ENCODE data around the gene REXO4. TPM values are rescaled to one million over a fixed set of nuclear protein-coding genes. Genes with fewer than 3 reads are reported as not detected.

REXO4 gene
- total and polyA plus RNA-seq, 2 of the 8 experiments (the other 6 are each of a cell fraction or from before 2014, with no cell fraction given): 19.1 to 38.3 TPM

GRCh38 chr9:133461975-133462374, 44.2 kb upstream of the REXO4 start:
- WGBS, 2 experiments (ENCODE audit: extremely low coverage in 1 of 2, insufficient coverage in 1 of 2, insufficient read length in 1 of 2, insufficient replicate concordance in 2 of 2, low coverage in 1 of 2, low lambda C conversion rate in 2 of 2, missing lambda C conversion rate in 1 of 2): 70% methylated on average over 4 of the region's 4 CpGs; no CpG with 5 or more reads in 1 of the 2 experiments
- no peak overlapping the region for H4K8ac ChIP-seq (ENCODE audit: extremely low read depth, insufficient read depth, low read length)
- no peak for FAIRE-seq

More at GRCh38 chr9:133461975-133462374, 44.2 kb upstream of the REXO4 start:
- peaks cover 2 to 15% (median 11%) of the 10 kb centered on the region in 4 experiments for H3K4me1 ChIP-seq (replicated peaks in 1 of 4; ENCODE audit: control insufficient read depth in 3 of 4, insufficient read depth in 4 of 4, low read length in 3 of 4)
- no peak for DNase-seq (ENCODE audit: low read depth in 1 of 2, low spot score in 2 of 2)
- H4K5ac ChIP-seq (ENCODE audit: insufficient read length, low read depth, low read length): no peak overlapping the region
- H3K14ac ChIP-seq (ENCODE audit: insufficient read length): no peak overlapping the region
- no peaks in the 10 kb centered on the region; a peak in 1 of 7 replicates for H3K27me3 ChIP-seq (replicated peaks in 1 of 4; ENCODE audit: control insufficient read depth in 3 of 4, extremely low read depth in 1 of 4, insufficient read depth in 3 of 4, low read length in 3 of 4)
- TF ChIP-seq RAD21 (IDR thresholded peaks at IDR 0.05 in 1 of 2, conservative IDR thresholded peaks at IDR 0.05 in 1 of 2; ENCODE audit: low read depth in 2 of 2, low read length in 2 of 2) (peak in 1 of 2 experiments; percentile 17; a peak in 1 of 4 replicates), RBBP5 (IDR thresholded peaks at IDR 0.05; ENCODE audit: borderline replicate concordance, low read depth, low read length) (no peak)
- H3K27ac ChIP-seq (ENCODE audit: low read depth, low read length): no peak overlapping the region
- no peak overlapping the region for H3K23ac ChIP-seq (ENCODE audit: insufficient read length)
- CTCF ChIA-PET (ENCODE audit: partially characterized antibody): interaction anchor here (1.2 to 3.2 kb wide), 11 partner anchors 9 to 107 kb away, joined by 3 to 25 read pairs (median 5); partner anchors contain the start of gene ADAMTS13
- POLR2A ChIA-PET (ENCODE audit: partially characterized antibody): interaction anchor here (1.0 to 1.8 kb wide), 7 partner anchors 8 to 106 kb away, joined by 3 to 6 read pairs (median 4); partner anchors contain the start of gene SLC2A6
- no peak overlapping the region for H3K18ac ChIP-seq (ENCODE audit: extremely low read depth, low read length)
- H3K4me2 ChIP-seq (ENCODE audit: insufficient read depth in 1 of 2, low read depth in 2 of 2, low read length in 2 of 2): no peak overlapping the region
- no peak overlapping the region for H2BK20ac ChIP-seq (ENCODE audit: low read length)
- peaks cover 9% of the 10 kb centered on the region for H3K79me1 ChIP-seq (ENCODE audit: low read depth, low read length)
- no peak overlapping the region for H3K4ac ChIP-seq (replicated peaks; ENCODE audit: insufficient read length, low read depth, low read length)
- H3K23me2 ChIP-seq (ENCODE audit: low read depth, low read length): peaks cover 7% of the 10 kb centered on the region; the same call in 1 of the 2 replicates
- H2BK120ac ChIP-seq (replicated peaks; ENCODE audit: low read depth, low read length): no peak overlapping the region
- H3K9me3 ChIP-seq (ENCODE audit: insufficient read depth in 2 of 2, low read depth in 1 of 2, low read length in 1 of 2): no peaks in the 10 kb centered on the region
- no peak overlapping the region; a peak in 1 of 7 replicates for H3K9ac ChIP-seq (replicated peaks in 1 of 4; ENCODE audit: extremely low read depth in 1 of 4, low read depth in 3 of 4, low read length in 3 of 4)
- no peak overlapping the region for H2BK15ac ChIP-seq (ENCODE audit: low read length)
- no peak overlapping the region for H2AFZ ChIP-seq (ENCODE audit: low read length)
- no peak overlapping the region for H2AK5ac ChIP-seq (ENCODE audit: low read depth, low read length)
- H4K20me1 ChIP-seq (replicated peaks in 1 of 2; ENCODE audit: control insufficient read depth in 1 of 2, insufficient read depth in 2 of 2, low read length in 2 of 2): peaks cover 0 to 7% of the 10 kb centered on the region in 2 experiments
- peaks cover 0 to 13% of the 10 kb centered on the region in 2 experiments; a peak in 2 of 4 replicates for H3K79me2 ChIP-seq (ENCODE audit: control insufficient read depth in 1 of 2, insufficient read depth in 2 of 2, low read length in 2 of 2)
- H4K91ac ChIP-seq (replicated peaks; ENCODE audit: insufficient read length, low read length): no peak overlapping the region
- no peak overlapping the region; the same call in 1 of the 2 replicates for H2BK12ac ChIP-seq (ENCODE audit: low read depth, low read length)
- no peak overlapping the region for H3K4me3 ChIP-seq (ENCODE audit: extremely low read depth in 1 of 4, insufficient read depth in 2 of 4, low read depth in 3 of 4, low read length in 4 of 4)
- no peak overlapping the region for H2BK5ac ChIP-seq (ENCODE audit: low read depth, low read length)
- H3K56ac ChIP-seq (replicated peaks; ENCODE audit: insufficient read length, low read depth, low read length): no peak overlapping the region
- no peaks in the 10 kb centered on the region for H3K36me3 ChIP-seq (ENCODE audit: control insufficient read depth in 2 of 4, insufficient read depth in 4 of 4, low read length in 3 of 4)

Measured in H1 (cell line).